Measurements from ENCODE around the gene RPS19.

- TF ChIP-seq, protein P1, sequence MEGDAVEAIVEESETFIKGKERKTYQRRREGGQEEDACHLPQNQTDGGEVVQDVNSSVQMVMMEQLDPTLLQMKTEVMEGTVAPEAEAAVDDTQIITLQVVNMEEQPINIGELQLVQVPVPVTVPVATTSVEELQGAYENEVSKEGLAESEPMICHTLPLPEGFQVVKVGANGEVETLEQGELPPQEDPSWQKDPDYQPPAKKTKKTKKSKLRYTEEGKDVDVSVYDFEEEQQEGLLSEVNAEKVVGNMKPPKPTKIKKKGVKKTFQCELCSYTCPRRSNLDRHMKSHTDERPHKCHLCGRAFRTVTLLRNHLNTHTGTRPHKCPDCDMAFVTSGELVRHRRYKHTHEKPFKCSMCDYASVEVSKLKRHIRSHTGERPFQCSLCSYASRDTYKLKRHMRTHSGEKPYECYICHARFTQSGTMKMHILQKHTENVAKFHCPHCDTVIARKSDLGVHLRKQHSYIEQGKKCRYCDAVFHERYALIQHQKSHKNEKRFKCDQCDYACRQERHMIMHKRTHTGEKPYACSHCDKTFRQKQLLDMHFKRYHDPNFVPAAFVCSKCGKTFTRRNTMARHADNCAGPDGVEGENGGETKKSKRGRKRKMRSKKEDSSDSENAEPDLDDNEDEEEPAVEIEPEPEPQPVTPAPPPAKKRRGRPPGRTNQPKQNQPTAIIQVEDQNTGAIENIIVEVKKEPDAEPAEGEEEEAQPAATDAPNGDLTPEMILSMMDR (IDR thresholded peaks at IDR 0.05) = no peak
- no peak for TF ChIP-seq POLR2A (IDR thresholded peaks at IDR 0.05)
Observed at GRCh38 chr19:41898235-41898634, 38.2 kb downstream of the RPS19 start.

Measured in esophagus squamous epithelium (tissue), 4 donors.